GM21381 (cell line): ENCODE results near the gene TLE2.

Experiments used
- ATAC-seq: cut with Tn5 transposase; IDR thresholded peaks from one replicate; pipeline ENCODE4 v1.9.1; 2021; ENCODE audit warnings: mild to moderate bottlenecking, moderate library complexity; ENCODE audit not compliant: unreplicated experiment

The TLE2 gene

GRCh38 chr19:3029065-3029923, at the start of gene TLE2:
TSS of gene TLE2 (minus strand) at chr19:3029280. CDS start at chr19:3028904, 376 bp downstream.
- no peak for ATAC-seq

- ATAC-seq, result no peak
Measured at GRCh38 chr19:3075605-3076431, 46.7 kb upstream of the TLE2 start.

- ATAC-seq, result no peak
Measured at GRCh38 chr19:3073931-3074595, 45.0 kb upstream of the TLE2 start.

- ATAC-seq, result no peak
Measured at GRCh38 chr19:3073159-3073563, 44.1 kb upstream of the TLE2 start.

- no peak for ATAC-seq
Measured at GRCh38 chr19:3071768-3072167, 42.7 kb upstream of the TLE2 start.

GRCh38 chr19:3068071-3068470, 39.0 kb upstream of the TLE2 start:
- no peak for ATAC-seq

- no peak for ATAC-seq
Measured at GRCh38 chr19:3067563-3067962, 38.5 kb upstream of the TLE2 start.

GRCh38 chr19:3066482-3067049, 37.5 kb upstream of the TLE2 start:
- ATAC-seq, result no peak

- ATAC-seq, result peak; percentile 42
Measured at GRCh38 chr19:3065675-3066357, 36.7 kb upstream of the TLE2 start.

GRCh38 chr19:3064011-3064330, 34.9 kb upstream of the TLE2 start:
- no peak for ATAC-seq

GRCh38 chr19:3062165-3063105, 33.4 kb upstream of the TLE2 start, which contains the start of gene TLE5:
TSS of gene TLE5 (minus strand) at chr19:3062495. CDS start at chr19:3062200, 295 bp downstream.
- ATAC-seq, result peak; percentile 40

- no peak for ATAC-seq
Measured at GRCh38 chr19:3061182-3062161, 32.4 kb upstream of the TLE2 start.

- no peak for ATAC-seq
Measured at GRCh38 chr19:3060857-3061181, 31.7 kb upstream of the TLE2 start.

- ATAC-seq, result no peak
Measured at GRCh38 chr19:3059653-3060052, 30.6 kb upstream of the TLE2 start.

GRCh38 chr19:3058821-3059314, 29.8 kb upstream of the TLE2 start:
- no peak for ATAC-seq

GRCh38 chr19:3058009-3058820, 29.1 kb upstream of the TLE2 start:
- ATAC-seq, result no peak

GRCh38 chr19:3057275-3057714, 28.2 kb upstream of the TLE2 start:
- no peak for ATAC-seq
